Muscle layer of duodenum (tissue), 2 donors: ENCODE data around the gene MBD1.
"Not testable (repeated sequence)": the region's sequence is repeated elsewhere in the genome, so short reads cannot be mapped to it uniquely, and the experiment has no call there.

Experiments
- H3K27ac ChIP-seq: one replicate; pipeline ENCODE4 v1.7.0; 2013; ENCODE audit warnings: mild to moderate bottlenecking, low read length
- H3K27me3 ChIP-seq: one replicate; pipeline ENCODE4 v1.7.0; 2013; ENCODE audit warnings: low read depth, mild to moderate bottlenecking, control low read depth, low read length
- H3K36me3 ChIP-seq, 2 donors: one replicate each; pipeline ENCODE4 v1.7.0; 2013; ENCODE audit warnings: low read length in 2 of 2, control low read depth in 1 of 2, mild to moderate bottlenecking in 1 of 2; ENCODE audit not compliant: insufficient read depth in 2 of 2, control insufficient read depth in 1 of 2
- H3K4me1 ChIP-seq, 2 donors: one replicate each; pipeline ENCODE4 v1.7.0; 2013; ENCODE audit warnings: low read length in 2 of 2, mild to moderate bottlenecking in 2 of 2, control low read depth in 1 of 2, moderate library complexity in 1 of 2; ENCODE audit not compliant: insufficient read depth in 2 of 2, control insufficient read depth in 1 of 2
- H3K4me3 ChIP-seq, 2 donors: one replicate each; pipeline ENCODE4 v1.7.0; 2013; ENCODE audit warnings: low read length in 2 of 2, low read depth in 1 of 2, mild to moderate bottlenecking in 1 of 2
- H3K9me3 ChIP-seq, 2 donors: one replicate each; pipeline ENCODE4 v1.7.0; 2013; ENCODE audit warnings: low read length in 2 of 2, control low read depth in 1 of 2, mild to moderate bottlenecking in 1 of 2; ENCODE audit not compliant: control insufficient read depth in 1 of 2
- donor health status: healthy.

Gene MBD1

GRCh38 chr18:50268022-50268747 is 13.1 kb downstream of the MBD1 start:
- Histone ChIP-seq H3K36me3 (peaks cover 37 to 42% of the 10 kb centered on the region in 2 donors), H3K4me1 (peaks cover 0 to 6% of the 10 kb centered on the region in 2 donors), H3K27me3 (no peaks in the 10 kb centered on the region), H3K27ac (peak overlapping the region; percentile 6), H3K4me3 (peak overlapping the region; percentile 51 to 62), H3K9me3 (no peaks in the 10 kb centered on the region)

- Histone ChIP-seq H3K27me3 (no peaks in the 10 kb centered on the region), H3K4me1 (peaks cover 0 to 6% of the 10 kb centered on the region in 2 donors), H3K4me3 (peak within 1 kb of the TSS; percentile 82 to 92), H3K9me3 (no peaks in the 10 kb centered on the region), H3K27ac (no peak within 1 kb of the TSS), H3K36me3 (peaks cover 19 to 22% of the 10 kb centered on the region in 2 donors)
These were observed 15.0 kb downstream of the MBD1 start, which contains the start of gene CFAP53 for GRCh38 chr18:50266248-50266704. CFAP53 (minus strand) TSS chr18:50266495; CDS start chr18:50266404, 91 bp downstream.

DNA sequence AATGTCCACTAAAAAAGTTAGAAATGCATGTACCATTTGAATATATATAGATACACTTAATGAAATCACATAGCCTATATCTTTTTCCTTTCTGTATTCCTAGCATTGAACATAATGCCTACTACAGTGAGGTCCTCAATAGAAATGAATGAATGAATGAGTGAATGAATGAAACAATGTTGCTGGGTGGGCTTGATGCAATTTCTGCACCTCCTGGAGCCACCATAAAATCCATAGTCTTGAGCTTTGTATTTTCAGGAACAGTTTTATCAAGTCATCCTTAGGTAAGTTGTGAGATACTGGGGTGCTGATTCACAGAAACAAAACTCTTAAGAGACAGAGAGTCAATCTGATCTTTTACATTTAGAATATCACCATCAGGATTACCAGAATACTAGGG is 18.3 kb downstream of the MBD1 start:
- Histone ChIP-seq H3K36me3 (no peaks in the 10 kb centered on the region), H3K27me3 (no peaks in the 10 kb centered on the region), H3K9me3 (no peaks in the 10 kb centered on the region), H3K4me3 (no peak overlapping the region), H3K27ac (no peak overlapping the region), H3K4me1 (peaks cover 0 to 6% of the 10 kb centered on the region in 2 donors)

DNA sequence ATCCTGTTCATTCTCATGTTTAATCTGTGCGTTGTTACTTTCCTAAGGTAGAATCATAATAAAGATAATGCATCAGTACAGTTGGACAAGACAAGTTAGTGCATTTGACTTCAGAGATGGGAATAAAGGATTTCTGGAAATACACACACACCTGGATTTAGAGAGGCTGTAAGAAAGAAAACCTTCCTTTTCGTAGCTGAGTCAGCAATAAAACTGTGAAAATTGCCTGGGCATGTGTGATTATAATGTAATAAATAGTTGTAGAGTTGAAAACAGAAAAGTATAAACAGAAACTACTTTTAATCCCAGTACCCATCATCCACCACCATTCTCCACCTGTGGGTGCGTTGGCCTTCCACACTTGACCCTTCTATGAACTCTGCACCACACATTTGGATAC is 30.4 kb downstream of the MBD1 start:
- no peaks in the 10 kb centered on the region for H3K27me3 ChIP-seq
- no peaks in the 10 kb centered on the region for H3K9me3 ChIP-seq
- no peak overlapping the region for H3K27ac ChIP-seq
- H3K4me1 ChIP-seq: no peaks in the 10 kb centered on the region
- H3K36me3 ChIP-seq: no peaks in the 10 kb centered on the region
- H3K4me3 ChIP-seq: no peak overlapping the region

- H3K36me3 ChIP-seq: no peaks in the 10 kb centered on the region
- H3K4me3 ChIP-seq: no peak overlapping the region
- no peaks in the 10 kb centered on the region for H3K9me3 ChIP-seq
- no peak overlapping the region for H3K27ac ChIP-seq
- H3K27me3 ChIP-seq: no peaks in the 10 kb centered on the region
- H3K4me1 ChIP-seq: no peaks in the 10 kb centered on the region
These were observed 31.7 kb downstream of the MBD1 start for GRCh38 chr18:50249576-50249975.

- no peak overlapping the region for H3K27ac ChIP-seq
- H3K4me3 ChIP-seq: no peak overlapping the region
- no peaks in the 10 kb centered on the region for H3K4me1 ChIP-seq
- H3K36me3 ChIP-seq: no peaks in the 10 kb centered on the region
- H3K9me3 ChIP-seq: no peaks in the 10 kb centered on the region
- H3K27me3 ChIP-seq: no peaks in the 10 kb centered on the region
These were observed 33.8 kb downstream of the MBD1 start for GRCh38 chr18:50247561-50247960.

GRCh38 chr18:50241768-50242167 is 39.6 kb downstream of the MBD1 start:
- H3K4me3 ChIP-seq, H3K4me1 ChIP-seq, H3K27ac ChIP-seq, H3K9me3 ChIP-seq, H3K36me3 ChIP-seq, H3K27me3 ChIP-seq: not testable (repeated sequence)

- H3K4me1 ChIP-seq: no peaks in the 10 kb centered on the region
- H3K27ac ChIP-seq: no peak overlapping the region
- H3K9me3 ChIP-seq: no peaks in the 10 kb centered on the region
- H3K27me3 ChIP-seq: no peaks in the 10 kb centered on the region
- no peaks in the 10 kb centered on the region for H3K36me3 ChIP-seq
- no peak overlapping the region for H3K4me3 ChIP-seq
These were observed 41.2 kb downstream of the MBD1 start for GRCh38 chr18:50240080-50240563.

- no peaks in the 10 kb centered on the region for H3K36me3 ChIP-seq
- H3K27ac ChIP-seq: no peak overlapping the region
- no peaks in the 10 kb centered on the region for H3K4me1 ChIP-seq
- no peaks in the 10 kb centered on the region for H3K27me3 ChIP-seq
- no peaks in the 10 kb centered on the region for H3K9me3 ChIP-seq
- H3K4me3 ChIP-seq: no peak overlapping the region
These were observed 48.9 kb downstream of the MBD1 start for GRCh38 chr18:50232419-50232818.

- H3K36me3 ChIP-seq: no peaks in the 10 kb centered on the region
- no peak overlapping the region for H3K4me3 ChIP-seq
- no peak overlapping the region for H3K27ac ChIP-seq
- H3K27me3 ChIP-seq: no peaks in the 10 kb centered on the region
- no peaks in the 10 kb centered on the region for H3K9me3 ChIP-seq
- no peaks in the 10 kb centered on the region for H3K4me1 ChIP-seq
These were observed 49.7 kb downstream of the MBD1 start for GRCh38 chr18:50231621-50232020.

DNA sequence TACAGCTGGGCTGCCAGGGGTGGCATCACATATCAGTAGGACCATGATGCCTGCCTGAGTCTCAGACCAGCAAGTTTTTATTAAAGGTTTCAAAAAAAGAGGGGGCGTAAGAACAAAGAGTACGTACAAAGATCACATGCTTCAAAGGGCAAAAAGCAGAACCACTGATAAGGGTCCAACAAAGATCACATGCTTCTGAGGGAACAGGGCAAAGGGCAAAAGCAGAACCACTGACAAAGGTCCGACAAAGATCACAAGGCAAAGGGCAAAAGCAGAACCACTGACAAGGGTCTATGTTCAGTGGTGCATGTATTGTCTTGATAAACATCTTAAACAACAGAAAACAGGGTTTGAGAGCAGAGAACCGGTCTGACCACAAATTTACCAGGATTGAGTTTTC is 61.1 kb downstream of the MBD1 start:
- not testable (repeated sequence) for H3K36me3 ChIP-seq, H3K27ac ChIP-seq, H3K27me3 ChIP-seq, H3K4me3 ChIP-seq, H3K4me1 ChIP-seq
- peaks cover 0 to 12% of the 10 kb centered on the region in 2 donors for H3K9me3 ChIP-seq
